Ishikawa (cell line): Measurements from ENCODE around the gene ARID2.

Source experiments
- CEBPB ChIP-seq: IDR thresholded peaks from 2 replicates; pipeline ENCODE4 v1.6.1; 2012
- CREB1 ChIP-seq: IDR thresholded peaks from 2 replicates; pipeline ENCODE4 v1.6.1; 2012; ENCODE audit warnings: low read depth
- EGR1 ChIP-seq: IDR thresholded peaks from 2 replicates; pipeline ENCODE4 v1.6.1; 2012
- EP300 ChIP-seq: IDR thresholded peaks from 2 replicates; pipeline ENCODE4 v1.6.1; 2012; ENCODE audit warnings: borderline replicate concordance
- FOXM1 ChIP-seq: IDR thresholded peaks from 2 replicates; pipeline ENCODE4 v1.6.1; 2012; ENCODE audit warnings: low read depth, borderline replicate concordance
- NFIC ChIP-seq: IDR thresholded peaks from 2 replicates; pipeline ENCODE4 v1.6.1; 2012
- RAD21 ChIP-seq: IDR thresholded peaks from 2 replicates; pipeline ENCODE4 v1.6.1; 2012; ENCODE audit warnings: low read depth
- REST ChIP-seq: IDR thresholded peaks from 2 replicates; pipeline ENCODE4 v1.6.1; 2012; ENCODE audit warnings: low read depth, mild to moderate bottlenecking
- TAF1 ChIP-seq: IDR thresholded peaks from 2 replicates; pipeline ENCODE4 v1.6.1; 2012; ENCODE audit warnings: low read depth, mild to moderate bottlenecking
- TCF12 ChIP-seq: IDR thresholded peaks from 2 replicates; pipeline ENCODE4 v1.6.1; 2012; ENCODE audit warnings: low read depth
- TEAD4 ChIP-seq: IDR thresholded peaks from 2 replicates; pipeline ENCODE4 v1.6.1; 2012
- USF1 ChIP-seq: IDR thresholded peaks from 2 replicates; pipeline ENCODE4 v1.6.1; 2012
- YY1 ChIP-seq: IDR thresholded peaks from 2 replicates; pipeline ENCODE4 v1.6.1; 2012; ENCODE audit warnings: low read depth
- ZBTB7A ChIP-seq: IDR thresholded peaks from 2 replicates; pipeline ENCODE4 v1.6.1; 2012; ENCODE audit warnings: low read depth
- TF ChIP-seq, protein P1 (sequence below): IDR thresholded peaks from 2 replicates; pipeline ENCODE4 v1.6.1; 2012

Gene ARID2

DNA sequence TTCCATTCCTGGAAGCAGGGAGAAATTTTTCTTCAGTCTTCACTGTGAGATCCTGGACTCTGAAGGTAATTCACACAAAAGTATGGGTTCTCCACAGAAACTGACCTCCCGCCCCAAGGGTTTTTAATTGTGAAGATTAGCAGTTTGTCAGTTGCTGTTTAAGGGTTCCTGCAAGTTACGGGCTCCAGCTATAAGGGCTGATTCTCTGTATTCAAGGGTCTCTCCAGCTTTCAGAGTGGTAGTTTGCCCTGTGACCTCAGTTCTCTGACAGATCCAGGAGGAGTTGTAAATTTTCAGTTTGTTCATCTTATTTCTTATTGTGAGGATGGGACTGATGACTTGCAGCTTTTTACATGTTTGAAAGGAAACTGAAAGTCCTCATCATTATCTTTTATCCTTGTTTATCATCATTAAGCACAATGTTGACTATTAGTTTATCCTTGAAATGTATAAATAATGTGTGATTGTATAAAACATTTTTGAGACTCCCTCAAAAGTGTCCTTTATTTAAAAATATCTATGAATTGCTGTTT is 149.9 kb downstream of the ARID2 start:
- TF ChIP-seq TAF1: no peak

DNA sequence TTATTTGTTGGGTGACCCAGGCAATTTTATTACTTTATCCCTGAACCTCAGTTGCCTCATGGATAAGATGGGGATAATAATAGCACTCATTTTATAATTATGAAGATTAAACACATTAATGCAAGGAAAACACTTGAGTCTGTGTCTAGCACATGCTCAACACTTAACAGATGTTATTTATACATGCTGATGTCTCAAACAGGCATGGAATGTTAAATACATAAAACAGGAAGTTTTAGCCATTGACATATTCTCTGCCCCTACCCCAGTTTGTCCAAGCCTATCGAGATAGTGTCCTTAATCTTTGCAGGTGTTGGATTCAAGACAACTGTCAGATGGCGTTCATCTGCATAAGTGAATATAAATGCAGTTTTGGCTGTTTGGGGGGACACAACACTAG is 151.0 kb downstream of the ARID2 start:
- TF ChIP-seq EGR1 (no peak), CEBPB (no peak), USF1 (no peak), TCF12 (no peak), FOXM1 (no peak), RAD21 (no peak), REST (no peak), TEAD4 (no peak), EP300 (no peak), YY1 (no peak), ZBTB7A (no peak), NFIC (no peak), TAF1 (no peak), CREB1 (no peak)
- TF ChIP-seq, protein P1, sequence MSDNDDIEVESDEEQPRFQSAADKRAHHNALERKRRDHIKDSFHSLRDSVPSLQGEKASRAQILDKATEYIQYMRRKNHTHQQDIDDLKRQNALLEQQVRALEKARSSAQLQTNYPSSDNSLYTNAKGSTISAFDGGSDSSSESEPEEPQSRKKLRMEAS: no peak

DNA sequence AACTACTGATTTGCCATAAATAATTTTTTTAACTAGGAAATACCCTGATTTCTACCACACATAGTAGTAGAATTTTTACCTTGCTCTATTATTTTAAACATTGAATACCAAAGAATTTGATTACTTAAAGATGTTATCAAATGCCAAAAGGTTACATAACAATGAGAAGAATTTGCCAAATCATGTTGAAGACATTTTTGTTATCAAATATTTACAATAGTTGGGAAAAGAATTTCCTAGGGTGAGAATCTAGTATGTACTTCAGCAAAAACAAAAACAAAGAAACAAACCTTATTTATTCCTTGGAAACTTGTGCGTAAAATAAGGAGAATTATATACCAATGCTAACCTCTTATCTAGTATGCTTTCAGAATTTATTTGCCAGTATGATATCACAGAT is 153.7 kb downstream of the ARID2 start:
- TF ChIP-seq NFIC: no peak
- no peak for TF ChIP-seq EGR1
- no peak for TF ChIP-seq FOXM1
- TF ChIP-seq TCF12: no peak

DNA sequence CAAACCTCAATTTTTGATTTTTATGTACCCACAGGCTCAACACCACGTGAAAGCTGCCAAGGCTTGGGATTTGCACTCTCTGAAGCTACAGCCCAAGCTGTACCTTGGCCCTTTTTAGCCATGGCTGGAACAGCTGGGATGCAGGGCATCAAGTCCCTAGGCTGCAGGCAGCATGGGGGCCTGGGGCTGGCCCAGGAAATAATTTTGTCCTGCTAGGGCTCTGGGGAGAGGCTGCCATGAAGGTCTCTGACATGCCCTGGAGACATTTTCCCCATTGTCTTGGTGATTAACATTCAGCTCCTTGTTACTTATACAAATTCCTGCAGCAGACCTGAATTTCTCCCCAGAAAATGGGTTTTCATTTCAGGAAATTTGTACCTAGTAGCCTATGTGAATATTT is 157.2 kb downstream of the ARID2 start:
- no peak for TF ChIP-seq TEAD4

- TF ChIP-seq REST (no peak), YY1 (no peak), TCF12 (no peak), RAD21 (no peak)
- TF ChIP-seq, protein P1: no peak
These were observed 158.0 kb downstream of the ARID2 start for GRCh38 chr12:45887544-45887943.

- TF ChIP-seq NFIC: no peak
- no peak for TF ChIP-seq CEBPB
- TF ChIP-seq YY1: no peak
- TF ChIP-seq CREB1: no peak
- no peak for TF ChIP-seq EP300
- TF ChIP-seq, protein P1: no peak
- TF ChIP-seq EGR1: no peak
- no peak for TF ChIP-seq USF1
- no peak for TF ChIP-seq FOXM1
These were observed 160.8 kb downstream of the ARID2 start for GRCh38 chr12:45890276-45890675.

DNA sequence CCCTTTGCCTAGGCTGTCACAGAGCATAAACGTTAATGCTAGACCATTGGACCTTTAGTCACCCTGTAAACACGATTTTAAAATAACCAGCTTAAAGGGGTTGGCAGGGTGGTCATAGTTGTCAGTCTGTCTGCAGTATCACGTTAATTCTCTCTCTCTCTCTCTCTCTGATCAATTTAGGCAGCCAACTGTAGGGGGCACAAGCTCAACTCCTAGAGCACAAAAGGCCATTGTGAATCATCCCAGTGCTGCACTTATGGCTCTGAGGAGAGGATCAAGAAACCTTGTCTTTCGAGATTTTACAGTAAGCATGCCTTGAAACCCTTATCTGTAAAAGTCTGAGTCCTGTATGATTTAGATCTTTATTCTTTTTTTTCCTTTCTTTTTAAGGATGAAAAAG is 163.7 kb downstream of the ARID2 start:
- no peak for TF ChIP-seq EGR1
- TF ChIP-seq RAD21: no peak; the same call in 1 of the 2 replicates
- TF ChIP-seq TEAD4: no peak
- TF ChIP-seq CREB1: no peak
